Heart left ventricle (tissue), 13 donors: Measurements from ENCODE around the gene PTPRD.

ENCODE experiments used
- POLR2A ChIP-seq, 2 donors: fragments of 450-650 bp; IDR thresholded peaks; one replicate each; pipeline ENCODE4 v1.6.1; 2017; ENCODE audit warnings: antibody characterized with exemption in 2 of 2, mild to moderate bottlenecking in 2 of 2, moderate library complexity in 2 of 2
- TF ChIP-seq, protein P1 (sequence below), 12 donors: fragments of 200-600 bp; sonication (generic) in 4 of 12; IDR thresholded peaks; one replicate each; pipeline versions ENCODE4 v1.5.0 to v1.8.0; 2018 to 2022; ENCODE audit warnings: antibody characterized with exemption in 12 of 12, mild to moderate bottlenecking in 5 of 12
- donor health status: ischemic (EF 13 %, LVEDD 7.1; RV severe dilation, severe dysfunction).
- donor health status: DM: no; HTN: yes; CAD: no.
- donor health status: DM: no; HTN: no; CAD: no.
- donor health status: ischemic (EF 25% LVEDD 6.9; RV normal size, moderate dysfunction).
- donor health status: ischemic (EF 25% LVEDD 5.7; RV mildly dilated, moderate dysfunction).
- donor health status: ischemic (EF 35%, LVEDD 5.7; RV mildly dilated, moderate dysfunction).
- donor health status: nonischemic (EF 11% LVEDD 7.7; RV severe dilation, severe dysfunction).
- donor health status: DM: yes; HTN: yes; CAD: no.
- donor health status: PGD.
- donor health status: ischemic (EF 29% LVEDD 5.4; RV normal size, mild dysfunction).
- donor health status: nonischemic (EF 23%, LVEDD 6.1; RV moderate dilation, normal function).

DNA sequence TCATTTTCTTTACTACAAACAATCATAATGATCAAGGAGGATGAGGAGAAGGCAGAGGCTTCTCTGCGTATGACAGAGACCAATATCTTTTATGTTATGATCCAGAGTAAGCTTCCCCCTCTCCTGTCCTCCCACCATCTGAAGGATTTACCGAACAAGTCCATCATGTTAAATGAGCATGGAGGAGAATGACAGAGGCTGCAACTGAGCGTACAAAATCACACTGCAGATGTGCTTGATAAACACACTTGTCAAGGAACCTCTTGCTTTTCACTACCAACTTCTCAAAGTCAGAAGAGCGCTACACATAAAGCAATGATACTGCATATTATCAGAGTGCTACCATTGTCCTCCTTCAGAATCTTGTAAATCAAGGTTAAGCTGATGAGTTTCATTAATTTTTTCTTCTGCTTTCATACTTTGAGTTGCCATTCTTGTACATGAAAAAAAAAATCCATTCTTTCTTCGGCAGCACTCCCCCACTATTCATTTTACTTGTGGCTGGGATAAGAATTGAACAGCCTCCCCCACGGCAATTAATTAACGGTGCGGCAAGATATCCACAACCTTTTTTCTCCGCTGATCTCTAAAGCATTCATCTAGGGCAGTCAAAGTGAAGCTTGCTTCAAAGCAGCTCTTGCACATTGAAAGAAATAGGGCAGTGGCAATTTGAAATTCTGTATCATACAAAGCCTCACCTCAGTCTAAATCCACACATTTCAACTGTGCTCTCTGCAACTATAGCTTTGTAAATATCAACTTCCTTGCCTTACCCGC, 2139.4 kb downstream of the PTPRD start:
- no peak for TF ChIP-seq POLR2A (IDR thresholded peaks at IDR 0.05)
- TF ChIP-seq, protein P1, sequence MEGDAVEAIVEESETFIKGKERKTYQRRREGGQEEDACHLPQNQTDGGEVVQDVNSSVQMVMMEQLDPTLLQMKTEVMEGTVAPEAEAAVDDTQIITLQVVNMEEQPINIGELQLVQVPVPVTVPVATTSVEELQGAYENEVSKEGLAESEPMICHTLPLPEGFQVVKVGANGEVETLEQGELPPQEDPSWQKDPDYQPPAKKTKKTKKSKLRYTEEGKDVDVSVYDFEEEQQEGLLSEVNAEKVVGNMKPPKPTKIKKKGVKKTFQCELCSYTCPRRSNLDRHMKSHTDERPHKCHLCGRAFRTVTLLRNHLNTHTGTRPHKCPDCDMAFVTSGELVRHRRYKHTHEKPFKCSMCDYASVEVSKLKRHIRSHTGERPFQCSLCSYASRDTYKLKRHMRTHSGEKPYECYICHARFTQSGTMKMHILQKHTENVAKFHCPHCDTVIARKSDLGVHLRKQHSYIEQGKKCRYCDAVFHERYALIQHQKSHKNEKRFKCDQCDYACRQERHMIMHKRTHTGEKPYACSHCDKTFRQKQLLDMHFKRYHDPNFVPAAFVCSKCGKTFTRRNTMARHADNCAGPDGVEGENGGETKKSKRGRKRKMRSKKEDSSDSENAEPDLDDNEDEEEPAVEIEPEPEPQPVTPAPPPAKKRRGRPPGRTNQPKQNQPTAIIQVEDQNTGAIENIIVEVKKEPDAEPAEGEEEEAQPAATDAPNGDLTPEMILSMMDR (IDR thresholded peaks at IDR 0.05) = no peak
